ENCODE measurements around the gene TCF21. TPM values are rescaled to one million over a fixed set of nuclear protein-coding genes. Genes with fewer than 3 reads are reported as not detected.

The TCF21 gene
- total and polyA plus RNA-seq, 2 of the 4 experiments (the other 2 are of a cell fraction), result 6.6 to 10.0 TPM

DNA sequence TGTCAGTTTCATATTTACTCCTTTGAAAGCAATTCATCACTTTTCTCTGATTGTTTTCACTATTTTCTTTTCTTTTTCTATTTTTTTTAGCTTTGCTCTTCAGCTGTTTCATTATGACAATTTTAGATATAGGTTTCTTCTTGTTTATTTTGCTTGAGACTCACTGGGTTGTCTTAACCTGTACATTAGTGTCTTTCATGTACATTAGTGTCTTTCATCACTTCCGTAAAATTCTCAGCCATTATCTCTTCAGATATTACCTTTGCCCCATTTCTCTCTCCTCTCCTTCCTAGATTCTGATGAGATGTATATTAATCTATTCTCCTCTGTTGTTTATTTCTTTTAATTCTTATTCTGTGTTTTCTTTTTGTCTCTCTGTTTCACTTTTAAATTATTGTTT, 49.6 kb downstream of the TCF21 start:
- Histone ChIP-seq H4K91ac (ENCODE audit: insufficient read depth, low read depth, low read length) (no peak overlapping the region), H2AK5ac (ENCODE audit: low read depth, low read length) (no peak overlapping the region), H3K14ac (replicated peaks; ENCODE audit: low read depth, low read length) (no peak overlapping the region), H2BK120ac (ENCODE audit: low read depth, low read length) (no peak overlapping the region), H2BK5ac (ENCODE audit: low read depth, low read length, poor library complexity, severe bottlenecking) (no peak overlapping the region), H3K9me3 (ENCODE audit: control insufficient read depth, insufficient read depth, low read length) (no peaks in the 10 kb centered on the region), H3K36me3 (ENCODE audit: control insufficient read depth, insufficient read depth, low read length) (no peaks in the 10 kb centered on the region), H3K9me1 (ENCODE audit: insufficient read depth, low read length) (no peaks in the 10 kb centered on the region), H2AK9ac (replicated peaks; ENCODE audit: low read depth, low read length, poor library complexity) (no peak overlapping the region), H3K56ac (ENCODE audit: extremely low read depth, insufficient read depth, low read length) (no peak overlapping the region), H3K27ac (ENCODE audit: insufficient read depth, low read length) (no peak overlapping the region), H3K27me3 (ENCODE audit: control insufficient read depth, insufficient read depth, low read length) (no peaks in the 10 kb centered on the region), H3K9ac (ENCODE audit: low read depth, low read length) (no peak overlapping the region), H3K23ac (ENCODE audit: low read depth, low read length) (no peak overlapping the region), H2BK20ac (ENCODE audit: low read depth, low read length) (no peak overlapping the region), H3K18ac (ENCODE audit: low read depth, low read length) (no peak overlapping the region), H4K20me1 (ENCODE audit: insufficient read depth, low read length) (no peaks in the 10 kb centered on the region), H3K4me3 (ENCODE audit: insufficient read depth, low read depth, low read length) (no peak overlapping the region), H2AFZ (replicated peaks; ENCODE audit: low read length, poor library complexity) (no peak overlapping the region), H4K5ac (ENCODE audit: low read depth, low read length) (no peak overlapping the region), H3K79me1 (ENCODE audit: low read depth in 1 of 2, low read length in 2 of 2) (no peaks in the 10 kb centered on the region), H3K4me1 (ENCODE audit: control insufficient read depth, insufficient read depth, low read length) (peaks cover 2% of the 10 kb centered on the region; the same call in 1 of the 2 replicates), H3K4ac (ENCODE audit: low read depth, low read length) (no peak overlapping the region), H3K4me2 (ENCODE audit: low read depth, low read length) (no peak overlapping the region), H4K8ac (ENCODE audit: low read depth in 2 of 2, low read length in 2 of 2) (no peak overlapping the region), H2BK15ac (ENCODE audit: low read depth, low read length) (no peak overlapping the region)
- in situ Hi-C loops (cut with MboI; ENCODE audit: low sequenced_read_pairs) (no loop called here), intact Hi-C loops (cut with micrococcal nuclease) (no loop called here), dilution Hi-C loops (cut with HindIII; ENCODE audit: low sequenced_read_pairs, unreplicated experiment) (no loop called here)
- DNase-seq, result no peak
- POLR2A ChIA-PET (ENCODE audit: unreplicated experiment), result interaction anchor here (0.6 kb wide), 1 partner anchor 135 kb away, joined by 3 read pairs; no protein-coding TSS in a partner anchor
- no TSS peak for BruUV-seq (replicated peaks)
- WGBS, 2 experiments (ENCODE audit: extremely low coverage in 2 of 2, insufficient read length in 1 of 2), result no CpG with 5 or more reads among the region's 1 CpG
- no peak for ATAC-seq (ENCODE audit: low read depth)
- no peak for TF ChIP-seq RFX5 (IDR thresholded peaks at IDR 0.05; ENCODE audit: low read depth, low read length)
- TF ChIP-seq BHLHE40 (IDR thresholded peaks at IDR 0.05; ENCODE audit: low read depth, low read length), result no peak
- TF ChIP-seq, protein P1, sequence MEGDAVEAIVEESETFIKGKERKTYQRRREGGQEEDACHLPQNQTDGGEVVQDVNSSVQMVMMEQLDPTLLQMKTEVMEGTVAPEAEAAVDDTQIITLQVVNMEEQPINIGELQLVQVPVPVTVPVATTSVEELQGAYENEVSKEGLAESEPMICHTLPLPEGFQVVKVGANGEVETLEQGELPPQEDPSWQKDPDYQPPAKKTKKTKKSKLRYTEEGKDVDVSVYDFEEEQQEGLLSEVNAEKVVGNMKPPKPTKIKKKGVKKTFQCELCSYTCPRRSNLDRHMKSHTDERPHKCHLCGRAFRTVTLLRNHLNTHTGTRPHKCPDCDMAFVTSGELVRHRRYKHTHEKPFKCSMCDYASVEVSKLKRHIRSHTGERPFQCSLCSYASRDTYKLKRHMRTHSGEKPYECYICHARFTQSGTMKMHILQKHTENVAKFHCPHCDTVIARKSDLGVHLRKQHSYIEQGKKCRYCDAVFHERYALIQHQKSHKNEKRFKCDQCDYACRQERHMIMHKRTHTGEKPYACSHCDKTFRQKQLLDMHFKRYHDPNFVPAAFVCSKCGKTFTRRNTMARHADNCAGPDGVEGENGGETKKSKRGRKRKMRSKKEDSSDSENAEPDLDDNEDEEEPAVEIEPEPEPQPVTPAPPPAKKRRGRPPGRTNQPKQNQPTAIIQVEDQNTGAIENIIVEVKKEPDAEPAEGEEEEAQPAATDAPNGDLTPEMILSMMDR (conservative IDR thresholded peaks at IDR 0.05; ENCODE audit: low read depth, low read length), result no peak
- TF ChIP-seq MXI1 (IDR thresholded peaks at IDR 0.05; ENCODE audit: borderline replicate concordance, low read depth, low read length), result no peak
- TF ChIP-seq FOS (IDR thresholded peaks at IDR 0.05; ENCODE audit: low read depth, low read length), result no peak
- CTCF ChIA-PET, result interaction anchor here (2.2 kb wide), 1 partner anchor 158 kb away, joined by 6 read pairs; no protein-coding TSS in a partner anchor

All from IMR-90 (cell line).